ENCODE measurements around the gene STK39.

Gene STK39

GRCh38 chr2:168159754-168160585 is 87.4 kb downstream of the STK39 start:
- no peak for DNase-seq (ENCODE audit: low read depth in 3 of 3)

GRCh38 chr2:168158586-168158985 is 88.8 kb downstream of the STK39 start:
- DNase-seq (ENCODE audit: low read depth in 3 of 3) = no peak

GRCh38 chr2:168157926-168158325 is 89.5 kb downstream of the STK39 start:
- DNase-seq (ENCODE audit: low read depth in 3 of 3) = no peak

GRCh38 chr2:168157070-168157469 is 90.3 kb downstream of the STK39 start:
- DNase-seq (ENCODE audit: low read depth in 3 of 3) = no peak

- DNase-seq (ENCODE audit: low read depth in 3 of 3) = no peak
Measured at GRCh38 chr2:168156661-168157060, 90.7 kb downstream of the STK39 start.

- no peak for DNase-seq (ENCODE audit: low read depth in 3 of 3)
Measured at GRCh38 chr2:168155680-168156079, 91.7 kb downstream of the STK39 start.

- DNase-seq (ENCODE audit: low read depth in 3 of 3) = no peak
Measured at GRCh38 chr2:168155046-168155445, 92.3 kb downstream of the STK39 start.

GRCh38 chr2:168152902-168153530 is 94.4 kb downstream of the STK39 start:
- no peak for DNase-seq (ENCODE audit: low read depth in 3 of 3)

GRCh38 chr2:168149986-168150385 is 97.4 kb downstream of the STK39 start:
- no peak for DNase-seq (ENCODE audit: low read depth in 3 of 3)

GRCh38 chr2:168149150-168149974 is 98.0 kb downstream of the STK39 start:
- no peak for DNase-seq (ENCODE audit: low read depth in 3 of 3)

- DNase-seq (ENCODE audit: low read depth in 3 of 3) = no peak
Measured at GRCh38 chr2:168147830-168148794, 99.3 kb downstream of the STK39 start.

- DNase-seq (ENCODE audit: low read depth in 3 of 3) = no peak
Measured at GRCh38 chr2:168146892-168147810, 100.2 kb downstream of the STK39 start.

GRCh38 chr2:168145426-168146310 is 101.7 kb downstream of the STK39 start:
- no peak for DNase-seq (ENCODE audit: low read depth in 3 of 3)

GRCh38 chr2:168145011-168145410 is 102.4 kb downstream of the STK39 start:
- DNase-seq (ENCODE audit: low read depth in 3 of 3) = no peak

GRCh38 chr2:168143813-168144212 is 103.6 kb downstream of the STK39 start:
- no peak for DNase-seq (ENCODE audit: low read depth in 3 of 3)

- DNase-seq (ENCODE audit: low read depth in 3 of 3) = no peak
Measured at GRCh38 chr2:168140892-168141291, 106.5 kb downstream of the STK39 start.

- DNase-seq (ENCODE audit: low read depth in 3 of 3) = no peak
Measured at GRCh38 chr2:168139852-168140251, 107.5 kb downstream of the STK39 start.

GRCh38 chr2:168138901-168139300 is 108.5 kb downstream of the STK39 start:
- no peak for DNase-seq (ENCODE audit: low read depth in 3 of 3)

- DNase-seq (ENCODE audit: low read depth in 3 of 3) = no peak
Measured at GRCh38 chr2:168138374-168138773, 109.0 kb downstream of the STK39 start.

Data from stimulated activated CD4-positive, alpha-beta T cell treated with anti-CD3 and anti-CD28 coated beads, TNF-alpha, amount 100 ng/mL, for 4 hours (primary cell).